IMR-90 (cell line): Measurements from ENCODE around the gene RAB18. TPM values are rescaled to one million over a fixed set of nuclear protein-coding genes. Genes with fewer than 3 reads are reported as not detected.

Source experiments
- ATAC-seq: fragments of 200-7000 bp; cut with Tn5 transposase; 2 replicates; pipeline ENCODE4 v1.9.1; 2020; ENCODE audit warnings: low read depth, mild to moderate bottlenecking, moderate library complexity
- BruUV-seq: library from RNA; stranded (reverse); fragments of 400-500 nt; replicated peaks from 2 replicates; lab custom pipeline; 2021; lab: Mats Ljungman, UMichigan
- CTCF ChIA-PET: fragments of 300-600 bp; formaldehyde crosslinking; extraction: SDS; loops from one replicate; lab custom pipeline; 2021; ENCODE audit warnings: antibody characterized with exemption; lab: Yijun Ruan, JAX
- POLR2A ChIA-PET: fragments of 300-600 bp; sonication (Branson Sonifier 250); formaldehyde crosslinking; loops from one replicate; lab custom pipeline; 2022; ENCODE audit warnings: antibody characterized with exemption; ENCODE audit not compliant: unreplicated experiment; lab: Charles Lee
- DNase-seq: peaks from one replicate; pipeline ENCODE4 v3.0.0; 2013
- H2AFZ ChIP-seq: replicated peaks from 2 replicates; pipeline ENCODE3; 2013; ENCODE audit warnings: low read length, mild to moderate bottlenecking; ENCODE audit not compliant: poor library complexity
- H2AK5ac ChIP-seq: 2 replicates; pipeline ENCODE4 v1.6.1; 2013; ENCODE audit warnings: low read depth, low read length, inconsistent platforms
- H2AK9ac ChIP-seq: replicated peaks from 2 replicates; pipeline ENCODE3; 2013; ENCODE audit warnings: mild to moderate bottlenecking, low read depth, low read length, moderate library complexity; ENCODE audit not compliant: poor library complexity
- H2BK120ac ChIP-seq: 2 replicates; pipeline ENCODE4 v1.6.1; 2013; ENCODE audit warnings: low read depth, low read length, inconsistent platforms
- H2BK15ac ChIP-seq: 3 replicates; pipeline ENCODE4 v1.6.1; 2013; ENCODE audit warnings: low read depth, low read length, inconsistent platforms
- H2BK20ac ChIP-seq: 2 replicates; pipeline ENCODE4 v1.6.1; 2013; ENCODE audit warnings: low read depth, mild to moderate bottlenecking, inconsistent platforms, low read length, moderate library complexity
- H2BK5ac ChIP-seq: 2 replicates; pipeline ENCODE4 v1.6.1; 2013; ENCODE audit warnings: mild to moderate bottlenecking, low read depth, low read length, inconsistent platforms; ENCODE audit not compliant: poor library complexity, severe bottlenecking
- H3K14ac ChIP-seq: replicated peaks from 2 replicates; pipeline ENCODE4 v1.6.1; 2013; ENCODE audit warnings: low read depth, low read length, inconsistent platforms
- H3K18ac ChIP-seq: 2 replicates; pipeline ENCODE4 v1.6.1; 2013; ENCODE audit warnings: low read depth, low read length, control low read depth
- H3K23ac ChIP-seq: 2 replicates; pipeline ENCODE4 v1.6.1; 2013; ENCODE audit warnings: low read depth, low read length, inconsistent platforms
- H3K27ac ChIP-seq: 2 replicates; pipeline ENCODE4 v1.5.1; 2013; ENCODE audit warnings: mild to moderate bottlenecking, control low read depth, low read length; ENCODE audit not compliant: insufficient read depth
- H3K27me3 ChIP-seq: 2 replicates; pipeline ENCODE4 v1.6.1; 2013; ENCODE audit warnings: low read length; ENCODE audit not compliant: control insufficient read depth, insufficient read depth
- H3K36me3 ChIP-seq: 2 replicates; pipeline ENCODE4 v1.6.1; 2013; ENCODE audit warnings: low read length, mixed read lengths; ENCODE audit not compliant: control insufficient read depth, insufficient read depth
- H3K4ac ChIP-seq: 2 replicates; pipeline ENCODE4 v1.6.1; 2013; ENCODE audit warnings: low read depth, low read length, inconsistent platforms
- H3K4me1 ChIP-seq: 2 replicates; pipeline ENCODE4 v1.6.1; 2013; ENCODE audit warnings: low read length, mixed read lengths; ENCODE audit not compliant: control insufficient read depth, insufficient read depth
- H3K4me2 ChIP-seq: 2 replicates; pipeline ENCODE4 v1.6.1; 2013; ENCODE audit warnings: low read depth, mild to moderate bottlenecking, control low read depth, low read length, moderate library complexity
- H3K4me3 ChIP-seq: 2 replicates; pipeline ENCODE4 v1.5.1; 2013; ENCODE audit warnings: low read depth, mild to moderate bottlenecking, control low read depth, low read length, moderate library complexity; ENCODE audit not compliant: insufficient read depth
- H3K56ac ChIP-seq: 2 replicates; pipeline ENCODE4 v1.6.1; 2013; ENCODE audit warnings: low read length, inconsistent platforms; ENCODE audit not compliant: insufficient read depth; ENCODE audit errors: extremely low read depth
- H3K79me1 ChIP-seq, 2 experiments: 2 replicates each; pipeline ENCODE4 v1.6.1; 2013; ENCODE audit warnings: low read length in 2 of 2, inconsistent platforms in 1 of 2, low read depth in 1 of 2
- H3K9ac ChIP-seq: 2 replicates; pipeline ENCODE4 v1.6.1; 2013; ENCODE audit warnings: low read depth, low read length, control low read depth
- H3K9me1 ChIP-seq: 2 replicates; pipeline ENCODE4 v1.6.1; 2013; ENCODE audit warnings: low read length, inconsistent platforms; ENCODE audit not compliant: insufficient read depth
- H3K9me3 ChIP-seq: 2 replicates; pipeline ENCODE4 v1.6.1; 2013; ENCODE audit warnings: low read length; ENCODE audit not compliant: control insufficient read depth, insufficient read depth
- H4K20me1 ChIP-seq: 2 replicates; pipeline ENCODE4 v1.6.1; 2013; ENCODE audit warnings: low read length, inconsistent platforms; ENCODE audit not compliant: insufficient read depth
- H4K5ac ChIP-seq: 2 replicates; pipeline ENCODE4 v1.6.1; 2013; ENCODE audit warnings: mild to moderate bottlenecking, low read depth, low read length, control low read depth
- H4K8ac ChIP-seq, 2 experiments: 2 replicates each; pipeline ENCODE4 v1.6.1; 2013; ENCODE audit warnings: low read depth in 2 of 2, low read length in 2 of 2, control low read depth in 1 of 2, inconsistent platforms in 1 of 2
- H4K91ac ChIP-seq: 2 replicates; pipeline ENCODE4 v1.6.1; 2013; ENCODE audit warnings: low read depth, low read length, inconsistent platforms; ENCODE audit not compliant: insufficient read depth
- FOS ChIP-seq: fragments of 150-350 bp; IDR thresholded peaks from 2 replicates; pipeline ENCODE4 v1.6.1; 2016; ENCODE audit warnings: low read depth, low read length
- MAFK ChIP-seq: IDR thresholded peaks from 2 replicates; pipeline ENCODE4 v1.6.1; 2012; ENCODE audit warnings: low read depth, low read length, improper control_type of control experiment
- WGBS, 2 experiments: methylation state at CpG; one replicate each; pipeline versions ENCODE4 v1.1.5 to v1.1.7; 2013; ENCODE audit warnings: missing lambda C conversion rate in 2 of 2; ENCODE audit not compliant: insufficient read length in 1 of 2; ENCODE audit errors: extremely low coverage in 2 of 2; 5-methylcytosine and 5-hydroxymethylcytosine counted together
- dilution Hi-C: fragments of 300-500 bp; cut with HindIII; formaldehyde crosslinking; loops from one replicate; pipeline ENCODE4 v1.14.3; 2018; ENCODE audit warnings: low sequenced_read_pairs; ENCODE audit not compliant: unreplicated experiment
- in situ Hi-C: fragments of 300-500 bp; cut with MboI; formaldehyde crosslinking; loops from 3 replicates; pipeline ENCODE4 v1.14.3; 2019; ENCODE audit warnings: low sequenced_read_pairs, inconsistent platforms, mixed read lengths
- intact Hi-C: fragments of 100-400 bp; cut with micrococcal nuclease; formaldehyde crosslinking; loops from 2 replicates; pipeline ENCODE4 v1.10.0; 2022
- polyA plus RNA-seq, 3 experiments: library from polyadenylated mRNA; depleted of rRNA; stranded (reverse); fragments of >200 nt; gene quantifications; 2 replicates each; pipeline ENCODE4 v1.2.3, GENCODE V29; 2012; ENCODE audit warnings: low replicate concordance in 1 of 3
- total RNA-seq: library from RNA; depleted of rRNA; stranded (reverse); fragments of >200 nt; gene quantifications from 2 replicates; pipeline ENCODE4 v1.2.3, GENCODE V29; 2012

Gene RAB18
- total and polyA plus RNA-seq, 2 of the 4 experiments (the other 2 are of a cell fraction), result 17.6 to 38.8 TPM

DNA sequence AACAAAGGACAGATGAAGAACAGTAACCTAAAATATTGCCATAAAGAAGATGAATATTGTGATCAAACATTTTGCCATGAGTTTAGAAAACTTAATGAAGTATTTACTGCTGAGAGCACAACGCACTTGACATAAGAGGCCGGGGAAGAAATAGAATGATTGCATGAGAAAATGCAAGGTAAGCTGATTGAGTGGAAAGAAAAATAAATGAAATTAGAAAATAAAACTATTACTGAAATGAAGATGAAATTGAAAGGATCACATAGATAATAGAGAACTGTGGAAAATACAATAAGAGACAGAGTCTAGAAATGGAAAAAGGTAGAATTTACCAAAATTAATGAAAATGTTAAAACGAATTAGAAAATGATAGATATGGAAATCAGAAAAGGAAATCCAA, 10.1 kb downstream of the RAB18 start:
- no peak overlapping the region for H3K23ac ChIP-seq
- H3K14ac ChIP-seq, result no peak overlapping the region
- peaks cover 19% of the 10 kb centered on the region for H3K36me3 ChIP-seq
- no peak overlapping the region for H2AK5ac ChIP-seq
- no peak overlapping the region for H3K18ac ChIP-seq
- dilution Hi-C loops (no loop called here), in situ Hi-C loops (no loop called here), intact Hi-C loops (loop anchor here (2.0 kb wide), 1 partner anchor 27 kb away; no protein-coding TSS in a partner anchor)
- ChIA-PET CTCF (interaction anchor here (0.7 to 0.8 kb wide), 2 partner anchors 10 to 36 kb away, joined by 3 to 4 read pairs; partner anchors contain the start of gene RAB18), POLR2A (interaction anchor here (0.5 kb wide), 1 partner anchor 65 kb away, joined by 3 read pairs; no protein-coding TSS in a partner anchor)
- no peak overlapping the region for H2AK9ac ChIP-seq
- H4K91ac ChIP-seq, result no peak overlapping the region
- no peak overlapping the region for H2AFZ ChIP-seq
- TF ChIP-seq MAFK (peak; percentile 75), FOS (no peak)
- no peak overlapping the region for H3K27ac ChIP-seq
- H3K79me1 ChIP-seq, result peaks cover 17 to 43% of the 10 kb centered on the region in 2 experiments; a peak in 3 of 4 replicates
- ATAC-seq, result no peak
- no peak overlapping the region for H3K56ac ChIP-seq
- no TSS peak for BruUV-seq
- peaks cover 47% of the 10 kb centered on the region for H4K20me1 ChIP-seq
- no peak overlapping the region for H3K4ac ChIP-seq
- no peaks in the 10 kb centered on the region for H3K9me3 ChIP-seq
- no peak overlapping the region for H2BK120ac ChIP-seq
- WGBS, 2 experiments, result 100% methylated on average over 1 of the region's 3 CpGs; no CpG with 5 or more reads in 1 of the 2 experiments
- no peaks in the 10 kb centered on the region for H3K27me3 ChIP-seq
- H3K9ac ChIP-seq, result no peak overlapping the region
- peaks cover 8% of the 10 kb centered on the region; the same call in 1 of the 2 replicates for H3K9me1 ChIP-seq
- peaks cover 5% of the 10 kb centered on the region for H3K4me1 ChIP-seq
- no peak for DNase-seq
- H2BK5ac ChIP-seq, result peak overlapping the region; percentile 55
- H2BK20ac ChIP-seq, result no peak overlapping the region
- no peak overlapping the region for H3K4me3 ChIP-seq
- H3K4me2 ChIP-seq, result no peak overlapping the region
- no peak overlapping the region for H4K5ac ChIP-seq
- no peak overlapping the region for H4K8ac ChIP-seq
- H2BK15ac ChIP-seq, result no peak overlapping the region
